ENCODE measurements around the gene SPTLC2. TPM values are rescaled to one million over a fixed set of nuclear protein-coding genes. Genes with fewer than 3 reads are reported as not detected.

Gene SPTLC2
- total and polyA plus RNA-seq, 2 of the 13 experiments (the other 11 are each of a cell fraction or from before 2014, with no cell fraction given) = 17.4 to 17.5 TPM

DNA sequence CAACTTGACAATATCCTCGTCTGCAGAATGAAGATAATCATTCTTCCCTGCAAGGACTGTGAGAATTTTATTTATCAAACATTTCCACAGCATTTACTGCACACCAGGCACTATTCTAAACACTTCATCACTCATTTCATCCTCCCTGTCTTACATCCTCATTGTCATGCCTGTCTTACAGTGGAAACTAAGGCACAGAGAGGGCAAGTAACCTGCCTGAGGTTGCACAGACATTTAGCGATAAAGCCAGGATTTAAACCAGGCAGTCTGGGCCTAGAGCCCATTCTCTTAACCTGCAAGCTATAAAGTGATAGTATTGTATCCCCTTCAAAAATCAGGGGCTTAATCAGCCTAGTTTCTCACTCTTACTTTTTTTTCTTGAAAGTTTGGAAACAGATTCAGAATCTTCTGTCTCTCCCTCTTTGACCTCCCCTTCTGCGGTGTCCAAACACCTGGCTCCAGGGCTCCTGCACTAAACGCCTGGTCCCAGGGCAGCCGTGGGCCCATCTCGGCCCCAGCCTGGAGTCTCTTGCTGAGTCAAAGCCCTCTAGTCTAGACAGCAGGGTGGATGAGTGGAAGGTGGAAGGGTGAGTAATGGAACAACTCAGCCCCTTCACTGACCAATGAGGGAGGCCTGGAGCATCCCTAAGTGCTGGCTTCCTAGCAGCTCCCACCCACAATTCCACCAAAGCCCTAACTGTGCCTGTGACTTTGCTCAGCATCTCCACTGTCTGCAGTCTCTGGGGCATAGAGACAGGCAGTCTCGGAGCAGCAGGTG lies 130.3 kb downstream of the SPTLC2 start (continued):
- TF ChIP-seq, protein P1, sequence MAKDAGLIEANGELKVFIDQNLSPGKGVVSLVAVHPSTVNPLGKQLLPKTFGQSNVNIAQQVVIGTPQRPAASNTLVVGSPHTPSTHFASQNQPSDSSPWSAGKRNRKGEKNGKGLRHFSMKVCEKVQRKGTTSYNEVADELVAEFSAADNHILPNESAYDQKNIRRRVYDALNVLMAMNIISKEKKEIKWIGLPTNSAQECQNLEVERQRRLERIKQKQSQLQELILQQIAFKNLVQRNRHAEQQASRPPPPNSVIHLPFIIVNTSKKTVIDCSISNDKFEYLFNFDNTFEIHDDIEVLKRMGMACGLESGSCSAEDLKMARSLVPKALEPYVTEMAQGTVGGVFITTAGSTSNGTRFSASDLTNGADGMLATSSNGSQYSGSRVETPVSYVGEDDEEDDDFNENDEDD (CRISPR knock-in tag; IDR thresholded peaks at IDR 0.05; ENCODE audit: borderline replicate concordance) = no peak
- TF ChIP-seq NKX3-1 (CRISPR knock-in tag; IDR thresholded peaks at IDR 0.05) = no peak

DNA sequence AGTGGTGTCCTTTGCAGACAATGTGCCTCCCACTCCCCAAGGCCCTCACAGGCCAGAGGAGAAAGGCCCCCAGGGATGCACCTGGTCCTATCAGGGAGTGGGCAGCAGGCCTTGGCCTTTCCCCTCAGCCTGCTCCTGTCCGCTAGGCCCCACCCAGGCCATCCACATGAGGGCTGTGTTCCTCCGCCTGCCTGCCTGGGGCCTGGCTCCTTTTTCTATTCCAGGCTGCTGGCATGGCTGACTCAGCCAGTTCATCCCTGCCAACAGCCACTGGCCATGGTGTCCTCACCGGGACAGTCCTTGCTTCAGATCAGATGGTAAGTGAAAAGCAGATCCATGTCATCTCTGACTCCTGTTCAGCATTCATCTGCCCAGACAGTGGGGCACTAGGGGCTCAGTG lies 131.2 kb downstream of the SPTLC2 start:
- Histone ChIP-seq H3K4me1 (ENCODE audit: insufficient read depth, low read length) (no peaks in the 10 kb centered on the region), H3K27me3 (ENCODE audit: control insufficient read depth in 1 of 2, insufficient read depth in 2 of 2, low read length in 2 of 2) (no peaks in the 10 kb centered on the region), H4K20me1 (ENCODE audit: insufficient read depth, low read length) (no peaks in the 10 kb centered on the region), H3K9me3 (ENCODE audit: low read length) (no peaks in the 10 kb centered on the region), H3K36me3 (replicated peaks in 1 of 2; ENCODE audit: control insufficient read depth in 1 of 2, insufficient read depth in 2 of 2, low read length in 2 of 2) (peaks cover 26 to 35% of the 10 kb centered on the region in 2 experiments), H3K27ac (ENCODE audit: extremely low read length, insufficient read depth, low read length) (no peak overlapping the region), H3K4me2 (ENCODE audit: low read depth, low read length) (no peak overlapping the region), H3K9ac (ENCODE audit: insufficient read depth, low read depth, low read length) (no peak overlapping the region), H3K79me2 (ENCODE audit: insufficient read depth, low read length) (no peaks in the 10 kb centered on the region), H2AFZ (ENCODE audit: low read length) (no peak overlapping the region), H3K4me3 (replicated peaks in 1 of 3; ENCODE audit: insufficient read depth in 1 of 3, low read depth in 2 of 3, low read length in 3 of 3) (no peak overlapping the region)
- TF ChIP-seq, protein P2, sequence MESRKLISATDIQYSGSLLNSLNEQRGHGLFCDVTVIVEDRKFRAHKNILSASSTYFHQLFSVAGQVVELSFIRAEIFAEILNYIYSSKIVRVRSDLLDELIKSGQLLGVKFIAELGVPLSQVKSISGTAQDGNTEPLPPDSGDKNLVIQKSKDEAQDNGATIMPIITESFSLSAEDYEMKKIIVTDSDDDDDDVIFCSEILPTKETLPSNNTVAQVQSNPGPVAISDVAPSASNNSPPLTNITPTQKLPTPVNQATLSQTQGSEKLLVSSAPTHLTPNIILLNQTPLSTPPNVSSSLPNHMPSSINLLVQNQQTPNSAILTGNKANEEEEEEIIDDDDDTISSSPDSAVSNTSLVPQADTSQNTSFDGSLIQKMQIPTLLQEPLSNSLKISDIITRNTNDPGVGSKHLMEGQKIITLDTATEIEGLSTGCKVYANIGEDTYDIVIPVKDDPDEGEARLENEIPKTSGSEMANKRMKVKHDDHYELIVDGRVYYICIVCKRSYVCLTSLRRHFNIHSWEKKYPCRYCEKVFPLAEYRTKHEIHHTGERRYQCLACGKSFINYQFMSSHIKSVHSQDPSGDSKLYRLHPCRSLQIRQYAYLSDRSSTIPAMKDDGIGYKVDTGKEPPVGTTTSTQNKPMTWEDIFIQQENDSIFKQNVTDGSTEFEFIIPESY (CRISPR knock-in tag; IDR thresholded peaks at IDR 0.05) = peak; percentile 57; the same call in 1 of the 2 replicates
- TF ChIP-seq NR3C1 (CRISPR knock-in tag; IDR thresholded peaks at IDR 0.05) = no peak
- TF ChIP-seq, protein P3, sequence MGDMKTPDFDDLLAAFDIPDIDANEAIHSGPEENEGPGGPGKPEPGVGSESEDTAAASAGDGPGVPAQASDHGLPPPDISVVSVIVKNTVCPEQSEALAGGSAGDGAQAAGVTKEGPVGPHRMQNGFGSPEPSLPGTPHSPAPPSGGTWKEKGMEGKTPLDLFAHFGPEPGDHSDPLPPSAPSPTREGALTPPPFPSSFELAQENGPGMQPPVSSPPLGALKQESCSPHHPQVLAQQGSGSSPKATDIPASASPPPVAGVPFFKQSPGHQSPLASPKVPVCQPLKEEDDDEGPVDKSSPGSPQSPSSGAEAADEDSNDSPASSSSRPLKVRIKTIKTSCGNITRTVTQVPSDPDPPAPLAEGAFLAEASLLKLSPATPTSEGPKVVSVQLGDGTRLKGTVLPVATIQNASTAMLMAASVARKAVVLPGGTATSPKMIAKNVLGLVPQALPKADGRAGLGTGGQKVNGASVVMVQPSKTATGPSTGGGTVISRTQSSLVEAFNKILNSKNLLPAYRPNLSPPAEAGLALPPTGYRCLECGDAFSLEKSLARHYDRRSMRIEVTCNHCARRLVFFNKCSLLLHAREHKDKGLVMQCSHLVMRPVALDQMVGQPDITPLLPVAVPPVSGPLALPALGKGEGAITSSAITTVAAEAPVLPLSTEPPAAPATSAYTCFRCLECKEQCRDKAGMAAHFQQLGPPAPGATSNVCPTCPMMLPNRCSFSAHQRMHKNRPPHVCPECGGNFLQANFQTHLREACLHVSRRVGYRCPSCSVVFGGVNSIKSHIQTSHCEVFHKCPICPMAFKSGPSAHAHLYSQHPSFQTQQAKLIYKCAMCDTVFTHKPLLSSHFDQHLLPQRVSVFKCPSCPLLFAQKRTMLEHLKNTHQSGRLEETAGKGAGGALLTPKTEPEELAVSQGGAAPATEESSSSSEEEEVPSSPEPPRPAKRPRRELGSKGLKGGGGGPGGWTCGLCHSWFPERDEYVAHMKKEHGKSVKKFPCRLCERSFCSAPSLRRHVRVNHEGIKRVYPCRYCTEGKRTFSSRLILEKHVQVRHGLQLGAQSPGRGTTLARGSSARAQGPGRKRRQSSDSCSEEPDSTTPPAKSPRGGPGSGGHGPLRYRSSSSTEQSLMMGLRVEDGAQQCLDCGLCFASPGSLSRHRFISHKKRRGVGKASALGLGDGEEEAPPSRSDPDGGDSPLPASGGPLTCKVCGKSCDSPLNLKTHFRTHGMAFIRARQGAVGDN (CRISPR knock-in tag; IDR thresholded peaks at IDR 0.05) = peak; percentile 26; the same call in 1 of the 2 replicates
- DNase-seq (ENCODE audit: low spot score) = no peak
- POLR2A ChIA-PET = no interaction called here
- BruUV-seq (replicated peaks) = no TSS peak
- in situ Hi-C loops (cut with HindIII; ENCODE audit: extremely low pct_ligation_motif_present, low pct_unique_long_range_greater_than_20kb) = no loop called here
- WGBS (ENCODE audit: low lambda C conversion rate) = 100% methylated on average over 2 of the region's 3 CpGs
- CTCF ChIA-PET (ENCODE audit: low intra/inter-chr PET ratio, low total read pairs) = no interaction called here
- peak; percentile 30 for ATAC-seq
- FAIRE-seq = no peak
- intact Hi-C loops (cut with micrococcal nuclease; ENCODE audit: unreplicated experiment) = no loop called here
